ENCODE measurements around the gene SPI1.
A peak's percentile ranks its signal among the peaks of the same experiment; 100 is the strongest.

Gene SPI1

GRCh38 chr11:47331454-47332302, 46.7 kb downstream of the SPI1 start:
- H3K4me3 ChIP-seq (ENCODE audit: low read depth, low read length) = no peak overlapping the region
- no peak for TF ChIP-seq CTCF (IDR thresholded peaks at IDR 0.05; ENCODE audit: borderline replicate concordance, insufficient read depth, low read depth, low read length)

DNA sequence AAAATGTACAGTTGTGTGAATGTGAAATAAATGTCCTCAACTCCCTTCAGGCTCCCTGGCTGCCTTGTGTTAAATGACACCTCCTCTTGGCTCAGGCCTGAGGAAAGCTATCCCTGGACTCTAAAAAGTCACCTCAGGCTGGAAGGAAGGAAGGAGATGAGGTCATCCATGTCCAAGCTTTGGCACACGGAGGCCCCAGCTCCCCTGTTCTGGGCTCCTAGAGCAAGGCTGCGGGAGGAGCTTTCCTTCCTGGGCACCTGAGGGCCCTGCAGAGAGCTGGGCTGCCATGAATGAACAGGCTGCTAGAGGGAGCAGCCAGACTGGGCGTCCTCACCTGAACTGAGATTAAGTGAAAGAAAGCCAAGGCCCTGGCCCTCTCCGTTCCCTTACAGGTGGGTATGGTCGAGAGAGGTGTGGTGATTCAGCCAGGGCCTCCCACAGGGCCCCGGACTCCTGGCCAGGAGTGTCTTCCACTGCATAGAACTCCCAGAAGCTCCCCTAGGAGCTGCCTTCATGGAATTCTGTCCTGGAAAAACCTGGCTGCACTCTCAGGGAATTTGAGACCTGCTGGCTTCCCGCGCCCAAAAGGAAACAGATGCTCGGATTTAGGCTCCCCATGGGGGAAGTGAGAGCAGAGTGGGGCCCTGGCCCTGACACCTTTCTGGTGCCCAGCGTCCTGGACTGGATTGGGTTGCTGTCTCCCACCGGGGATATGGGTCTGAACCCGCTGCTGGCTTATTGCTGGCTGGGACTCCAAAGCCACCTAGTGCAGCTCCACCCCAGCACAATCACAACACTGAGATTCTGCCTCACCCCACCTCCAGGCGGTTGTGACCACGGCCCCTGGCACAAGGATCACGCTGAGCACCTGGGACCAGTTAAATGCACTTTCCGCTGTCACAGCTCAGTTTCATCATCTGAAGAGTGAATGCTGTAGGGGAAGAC, 48.1 kb downstream of the SPI1 start:
- no peak overlapping the region for H3K4me3 ChIP-seq (ENCODE audit: low read depth, low read length)
- TF ChIP-seq CTCF (IDR thresholded peaks at IDR 0.05; ENCODE audit: borderline replicate concordance, insufficient read depth, low read depth, low read length) = no peak

- no peak overlapping the region for H3K4me3 ChIP-seq (ENCODE audit: low read depth, low read length)
- TF ChIP-seq CTCF (IDR thresholded peaks at IDR 0.05; ENCODE audit: borderline replicate concordance, insufficient read depth, low read depth, low read length) = no peak
Measured at GRCh38 chr11:47329431-47329986, 48.8 kb downstream of the SPI1 start.

GRCh38 chr11:47328449-47329390, 49.6 kb downstream of the SPI1 start:
- peak; percentile 23; the same call in 1 of the 2 replicates for TF ChIP-seq CTCF (IDR thresholded peaks at IDR 0.05; ENCODE audit: borderline replicate concordance, insufficient read depth, low read depth, low read length)
- no peak overlapping the region for H3K4me3 ChIP-seq (ENCODE audit: low read depth, low read length)

DNA sequence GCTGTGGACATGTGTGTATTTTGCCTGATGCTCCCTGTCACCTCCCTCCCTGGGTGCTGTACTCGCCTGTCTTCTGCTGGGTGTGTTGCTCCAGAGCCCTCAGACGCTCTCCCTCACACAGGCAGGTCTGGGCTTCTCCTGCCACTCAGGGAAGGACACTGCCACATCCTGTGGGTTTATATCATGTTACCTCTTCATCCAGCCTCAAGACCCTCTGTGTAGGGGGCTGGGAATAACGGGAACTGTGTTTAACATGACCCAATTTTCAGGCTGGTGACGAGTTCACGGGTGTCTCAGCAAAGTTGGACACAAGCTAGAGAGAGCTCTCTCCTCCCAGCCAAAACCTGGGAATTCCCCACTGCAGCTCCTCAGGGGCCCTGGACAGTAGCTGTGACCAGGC, 50.4 kb downstream of the SPI1 start:
- TF ChIP-seq CTCF (IDR thresholded peaks at IDR 0.05; ENCODE audit: borderline replicate concordance, insufficient read depth, low read depth, low read length) = no peak
- no peak overlapping the region for H3K4me3 ChIP-seq (ENCODE audit: low read depth, low read length)

DNA sequence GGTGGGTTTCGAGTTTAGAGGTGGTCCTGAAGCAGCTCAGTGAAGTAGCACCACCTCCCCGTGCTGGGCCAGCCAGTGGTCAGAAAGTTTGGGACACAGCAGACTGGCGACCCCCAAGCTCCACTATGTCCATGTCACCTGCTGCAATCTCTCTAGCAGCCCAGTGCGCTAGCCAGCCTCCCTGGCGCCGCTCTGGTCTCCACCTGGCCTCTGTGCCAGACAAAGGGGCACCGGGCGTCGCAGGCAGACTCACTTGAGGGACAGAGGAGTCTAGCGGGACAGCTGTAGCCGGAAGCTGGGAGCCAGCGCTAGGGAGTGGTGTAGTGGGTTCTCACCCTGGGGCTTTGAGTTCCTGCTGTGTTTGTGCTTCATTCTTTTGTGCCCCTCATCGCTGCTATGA, 51.3 kb downstream of the SPI1 start:
- no peak for TF ChIP-seq CTCF (IDR thresholded peaks at IDR 0.05; ENCODE audit: borderline replicate concordance, insufficient read depth, low read depth, low read length)

More for the DNA sequence above, 51.3 kb downstream of the SPI1 start:
- no peak overlapping the region for H3K4me3 ChIP-seq (ENCODE audit: low read depth, low read length)

All from GM12875 (cell line).